ENCODE measurements around the gene UBE2S.

The UBE2S gene

DNA sequence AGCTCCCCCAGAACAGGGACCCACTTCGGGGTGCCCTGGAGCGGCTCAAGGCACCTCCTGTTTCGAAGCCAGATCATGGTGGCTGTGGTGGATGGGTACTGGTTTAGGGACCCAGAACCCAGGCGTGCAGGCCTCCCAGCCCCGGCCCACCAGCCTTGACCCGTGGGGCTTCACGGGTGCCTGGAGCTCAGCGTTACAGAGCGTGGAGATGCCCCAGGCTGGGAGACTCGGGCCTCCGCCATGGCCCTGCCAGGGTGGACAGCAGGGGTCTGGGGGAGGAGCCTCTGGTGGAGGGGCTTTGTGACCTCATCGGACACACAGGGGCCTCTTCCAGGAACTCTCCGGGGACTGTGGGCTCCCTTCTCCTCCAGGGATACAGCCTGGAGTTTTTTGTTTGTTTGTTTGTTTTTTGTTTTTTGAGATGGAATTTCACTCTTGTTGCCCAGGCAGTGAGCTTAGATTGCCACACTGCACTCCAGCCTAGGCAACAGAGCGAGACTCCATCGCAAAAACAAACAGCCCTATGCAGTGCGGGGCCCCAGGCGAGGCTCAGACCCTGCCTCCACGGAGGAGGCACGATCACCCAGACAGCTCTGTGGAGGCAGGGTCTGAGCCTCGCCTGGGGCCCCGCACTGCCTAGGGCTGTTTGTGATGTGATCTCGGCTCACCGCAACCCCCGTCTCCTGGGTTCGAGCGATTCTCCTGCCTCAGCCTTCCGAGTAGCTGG lies 44.4 kb downstream of the UBE2S start, which contains the start of gene GARIN5B:
Gene GARIN5B (minus strand): TSS at position 271 of the 727 bp plus-strand sequence. CDS start 194 bp downstream, at position 77.
- DNase-seq, result peak; percentile 49
- H3K4me1 Mint-ChIP-seq, result peaks cover 26% of the 10 kb centered on the region
- H3K9me3 Mint-ChIP-seq, result no peaks in the 10 kb centered on the region
- TF ChIP-seq, protein P1, sequence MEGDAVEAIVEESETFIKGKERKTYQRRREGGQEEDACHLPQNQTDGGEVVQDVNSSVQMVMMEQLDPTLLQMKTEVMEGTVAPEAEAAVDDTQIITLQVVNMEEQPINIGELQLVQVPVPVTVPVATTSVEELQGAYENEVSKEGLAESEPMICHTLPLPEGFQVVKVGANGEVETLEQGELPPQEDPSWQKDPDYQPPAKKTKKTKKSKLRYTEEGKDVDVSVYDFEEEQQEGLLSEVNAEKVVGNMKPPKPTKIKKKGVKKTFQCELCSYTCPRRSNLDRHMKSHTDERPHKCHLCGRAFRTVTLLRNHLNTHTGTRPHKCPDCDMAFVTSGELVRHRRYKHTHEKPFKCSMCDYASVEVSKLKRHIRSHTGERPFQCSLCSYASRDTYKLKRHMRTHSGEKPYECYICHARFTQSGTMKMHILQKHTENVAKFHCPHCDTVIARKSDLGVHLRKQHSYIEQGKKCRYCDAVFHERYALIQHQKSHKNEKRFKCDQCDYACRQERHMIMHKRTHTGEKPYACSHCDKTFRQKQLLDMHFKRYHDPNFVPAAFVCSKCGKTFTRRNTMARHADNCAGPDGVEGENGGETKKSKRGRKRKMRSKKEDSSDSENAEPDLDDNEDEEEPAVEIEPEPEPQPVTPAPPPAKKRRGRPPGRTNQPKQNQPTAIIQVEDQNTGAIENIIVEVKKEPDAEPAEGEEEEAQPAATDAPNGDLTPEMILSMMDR (IDR thresholded peaks at IDR 0.05), result no peak
- H3K27ac Mint-ChIP-seq, result no peak within 1 kb of the TSS
- H3K27me3 Mint-ChIP-seq (ENCODE audit: low read depth, poor library complexity), result peaks cover 12% of the 10 kb centered on the region
- H3K36me3 Mint-ChIP-seq (ENCODE audit: low read depth), result no peaks in the 10 kb centered on the region
- no peak within 1 kb of the TSS for H3K4me3 Mint-ChIP-seq

DNA sequence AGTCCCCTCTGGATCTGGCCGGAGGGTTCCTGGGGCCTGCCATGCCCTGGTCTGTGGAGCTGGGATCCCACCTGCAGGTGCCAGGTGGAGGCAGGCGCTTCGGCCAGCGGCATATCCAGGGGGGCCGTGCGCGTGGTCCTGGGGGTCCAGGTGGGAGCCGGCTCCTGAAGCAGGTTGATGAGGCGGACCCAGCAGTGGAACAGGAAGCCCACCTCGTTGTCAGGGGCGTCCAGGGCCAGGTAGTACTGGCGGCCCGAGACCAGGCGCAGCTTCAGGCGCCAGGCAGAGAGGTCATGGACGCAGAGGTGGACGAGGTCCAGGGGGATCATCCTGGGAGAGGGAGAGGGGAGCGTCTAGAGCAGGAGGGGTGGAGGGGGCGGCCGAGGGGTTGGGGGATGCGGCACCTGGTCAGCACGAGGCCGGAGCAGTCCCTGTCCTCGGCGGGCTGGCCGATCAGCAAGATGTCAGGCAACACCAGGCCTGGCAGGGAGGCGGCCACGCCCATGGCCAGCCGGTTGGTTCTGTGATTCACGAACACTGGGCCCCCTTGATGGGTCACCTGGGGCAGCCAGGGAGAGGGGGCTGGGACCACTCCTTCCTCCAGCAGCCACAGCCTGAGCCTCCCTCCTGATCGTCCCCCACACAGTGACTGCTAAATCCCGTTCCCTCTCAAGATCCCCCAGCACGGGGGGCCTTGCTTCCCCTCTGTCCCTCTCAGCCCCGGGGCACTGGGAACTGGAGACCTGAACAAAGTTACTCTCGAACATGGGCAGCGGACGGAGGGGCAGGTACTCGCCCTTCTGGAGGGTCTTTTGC lies 45.2 kb downstream of the UBE2S start:
- Mint-ChIP-seq H3K4me3 (no peak overlapping the region), H3K27me3 (ENCODE audit: low read depth, poor library complexity) (peaks cover 15% of the 10 kb centered on the region), H3K4me1 (peaks cover 28% of the 10 kb centered on the region), H3K27ac (no peak overlapping the region), H3K9me3 (no peaks in the 10 kb centered on the region), H3K36me3 (ENCODE audit: low read depth) (no peaks in the 10 kb centered on the region)
- TF ChIP-seq, protein P1 (IDR thresholded peaks at IDR 0.05), result no peak
- DNase-seq, result no peak

DNA sequence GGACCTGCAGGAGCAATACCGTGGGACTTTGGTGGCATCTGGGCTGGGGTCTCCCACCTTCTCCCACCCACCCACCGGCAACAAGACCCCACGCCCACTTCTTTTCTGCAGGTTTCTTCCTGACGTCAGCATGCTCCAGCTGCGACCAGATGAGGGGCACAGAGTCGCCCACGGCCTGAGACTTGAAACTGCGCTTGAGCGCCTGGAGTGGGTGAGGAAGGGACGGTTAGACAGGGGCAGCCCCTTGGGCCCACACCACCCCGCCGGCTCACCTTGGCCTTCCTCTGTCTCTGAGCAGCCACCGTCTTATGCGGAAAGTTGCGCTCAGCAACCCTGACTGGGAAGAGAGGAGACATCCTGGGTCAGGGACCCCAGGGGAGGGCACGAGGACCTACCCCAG lies 46.7 kb downstream of the UBE2S start:
- peaks cover 29% of the 10 kb centered on the region for H3K27me3 Mint-ChIP-seq (ENCODE audit: low read depth, poor library complexity)
- DNase-seq, result no peak
- no peaks in the 10 kb centered on the region for H3K9me3 Mint-ChIP-seq
- peaks cover 28% of the 10 kb centered on the region for H3K4me1 Mint-ChIP-seq
- TF ChIP-seq, protein P1 (IDR thresholded peaks at IDR 0.05), result no peak
- H3K4me3 Mint-ChIP-seq, result no peak overlapping the region
- no peaks in the 10 kb centered on the region for H3K36me3 Mint-ChIP-seq (ENCODE audit: low read depth)
- no peak overlapping the region for H3K27ac Mint-ChIP-seq

DNA sequence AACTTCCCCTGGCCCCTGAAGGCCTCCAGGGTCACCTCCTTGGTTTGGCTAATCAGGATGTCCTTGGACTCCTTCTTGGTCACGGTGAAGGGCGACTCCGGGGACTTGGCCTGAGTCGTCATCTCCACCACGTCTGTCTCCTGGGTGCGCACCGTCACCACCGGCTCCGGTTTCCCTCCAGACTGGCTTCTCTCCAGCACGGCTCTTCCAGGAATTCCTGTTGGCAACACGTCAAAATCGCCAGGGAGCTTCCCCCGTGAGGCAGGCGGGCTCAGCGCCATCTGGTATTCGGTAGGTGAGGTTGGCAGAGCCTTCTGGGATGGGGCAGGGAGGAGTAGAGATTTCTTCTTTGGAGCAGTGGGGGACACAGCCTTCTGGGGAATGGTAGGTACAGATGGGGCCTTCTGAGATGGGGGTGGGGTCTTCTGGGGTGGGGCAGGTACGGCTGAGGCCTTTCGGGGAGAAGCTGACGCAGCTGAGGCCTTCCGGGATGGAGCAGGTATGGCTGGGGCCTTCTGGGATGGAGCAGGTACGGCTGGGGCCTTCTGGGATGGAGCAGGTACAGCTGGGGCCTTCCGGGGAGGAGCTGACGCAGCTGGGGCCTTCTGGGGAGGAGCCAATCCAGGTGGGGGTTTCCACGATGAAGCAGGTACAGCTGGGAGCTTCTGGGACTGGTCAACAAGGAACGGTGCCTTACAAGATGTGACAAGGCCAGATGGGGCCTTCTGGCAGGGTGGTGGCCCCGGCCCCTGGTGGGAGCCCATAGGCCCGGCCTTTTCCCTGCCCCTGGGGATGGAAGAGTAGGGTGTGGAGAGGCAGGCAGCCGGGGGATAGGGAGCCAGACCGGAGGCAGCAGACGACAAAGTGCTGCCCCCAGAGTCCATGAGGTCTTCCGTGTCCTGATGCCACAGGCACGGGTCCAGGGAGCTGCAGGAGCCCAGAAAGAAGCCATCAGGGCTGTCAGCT lies 48.4 kb downstream of the UBE2S start:
- peaks cover 41% of the 10 kb centered on the region for H3K27me3 Mint-ChIP-seq (ENCODE audit: low read depth, poor library complexity)
- TF ChIP-seq, protein P1 (IDR thresholded peaks at IDR 0.05), result no peak

DNA sequence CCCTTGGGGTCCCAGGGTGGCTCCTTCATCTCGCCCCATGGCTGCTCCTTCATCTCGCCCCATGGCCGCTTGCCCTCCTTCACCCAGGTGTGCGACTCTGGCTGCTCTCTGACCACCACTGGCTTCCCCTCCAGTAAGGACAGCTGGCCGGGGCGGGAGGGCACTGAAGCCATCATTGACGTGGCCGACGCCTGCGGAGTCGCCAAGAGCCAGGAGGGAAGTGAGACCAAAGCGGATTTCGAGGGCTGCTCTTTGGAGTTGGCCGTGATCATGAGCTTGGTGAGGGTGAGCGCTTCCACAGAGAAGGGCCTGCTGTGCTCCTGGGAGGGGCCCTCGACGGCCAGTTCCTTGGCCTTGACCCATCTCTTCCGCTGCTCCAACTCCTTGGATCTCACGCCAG lies 49.1 kb downstream of the UBE2S start:
- no peaks in the 10 kb centered on the region for H3K9me3 Mint-ChIP-seq
- DNase-seq, result no peak
- no peak overlapping the region for H3K4me3 Mint-ChIP-seq
- H3K27me3 Mint-ChIP-seq (ENCODE audit: low read depth, poor library complexity), result peaks cover 48% of the 10 kb centered on the region
- H3K36me3 Mint-ChIP-seq (ENCODE audit: low read depth), result no peaks in the 10 kb centered on the region
- H3K4me1 Mint-ChIP-seq, result peaks cover 17% of the 10 kb centered on the region
- H3K27ac Mint-ChIP-seq, result no peak overlapping the region
- TF ChIP-seq, protein P1 (IDR thresholded peaks at IDR 0.05), result no peak

More for the DNA sequence above, 48.4 kb downstream of the UBE2S start:
- H3K27ac Mint-ChIP-seq, result no peak overlapping the region
- DNase-seq, result no peak
- no peaks in the 10 kb centered on the region for H3K9me3 Mint-ChIP-seq
- no peak overlapping the region for H3K4me3 Mint-ChIP-seq
- H3K4me1 Mint-ChIP-seq, result peaks cover 23% of the 10 kb centered on the region
- H3K36me3 Mint-ChIP-seq (ENCODE audit: low read depth), result no peaks in the 10 kb centered on the region

Measured in nephron progenitor cell (in vitro differentiated cells).